ENCODE data around the gene DNAJB11.

DNA sequence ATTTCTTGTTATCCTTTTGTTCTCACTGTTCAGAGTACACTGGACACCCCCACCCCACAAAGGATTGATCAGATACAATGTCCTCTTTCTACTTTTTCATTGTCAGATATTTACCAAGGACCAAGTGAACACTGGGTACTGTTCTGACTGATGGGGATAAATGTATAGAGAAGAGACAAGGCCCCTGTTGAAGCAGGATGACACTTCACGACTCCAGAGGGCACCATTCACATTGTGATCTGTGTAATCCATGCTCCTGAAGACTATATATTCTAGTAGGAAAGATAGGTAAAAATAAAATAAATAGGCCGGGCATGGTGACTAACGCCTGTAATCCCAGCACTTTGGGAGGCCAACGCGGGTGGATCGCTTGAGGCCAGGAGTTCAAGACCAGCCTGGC lies 19.1 kb upstream of the DNAJB11 start:
- TF ChIP-seq, protein P1, sequence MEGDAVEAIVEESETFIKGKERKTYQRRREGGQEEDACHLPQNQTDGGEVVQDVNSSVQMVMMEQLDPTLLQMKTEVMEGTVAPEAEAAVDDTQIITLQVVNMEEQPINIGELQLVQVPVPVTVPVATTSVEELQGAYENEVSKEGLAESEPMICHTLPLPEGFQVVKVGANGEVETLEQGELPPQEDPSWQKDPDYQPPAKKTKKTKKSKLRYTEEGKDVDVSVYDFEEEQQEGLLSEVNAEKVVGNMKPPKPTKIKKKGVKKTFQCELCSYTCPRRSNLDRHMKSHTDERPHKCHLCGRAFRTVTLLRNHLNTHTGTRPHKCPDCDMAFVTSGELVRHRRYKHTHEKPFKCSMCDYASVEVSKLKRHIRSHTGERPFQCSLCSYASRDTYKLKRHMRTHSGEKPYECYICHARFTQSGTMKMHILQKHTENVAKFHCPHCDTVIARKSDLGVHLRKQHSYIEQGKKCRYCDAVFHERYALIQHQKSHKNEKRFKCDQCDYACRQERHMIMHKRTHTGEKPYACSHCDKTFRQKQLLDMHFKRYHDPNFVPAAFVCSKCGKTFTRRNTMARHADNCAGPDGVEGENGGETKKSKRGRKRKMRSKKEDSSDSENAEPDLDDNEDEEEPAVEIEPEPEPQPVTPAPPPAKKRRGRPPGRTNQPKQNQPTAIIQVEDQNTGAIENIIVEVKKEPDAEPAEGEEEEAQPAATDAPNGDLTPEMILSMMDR (IDR thresholded peaks at IDR 0.05) = 0 out of 2 replicates have a peak, but pooled peaks have one; percentile 11
- no peak for TF ChIP-seq POLR2AphosphoS5 (IDR thresholded peaks at IDR 0.05; ENCODE audit: low read depth, low read length)
- TF ChIP-seq REST (IDR thresholded peaks at IDR 0.05; ENCODE audit: insufficient read depth in 1 of 2, low read depth in 2 of 2, low read length in 1 of 2) = no peak
- TF ChIP-seq SIN3A (IDR thresholded peaks at IDR 0.05; ENCODE audit: borderline replicate concordance, insufficient read depth, low read depth, low read length) = no peak
